ENCODE results near the gene BRSK2.
A peak's percentile ranks its signal among the peaks of the same experiment; 100 is the strongest.

Gene BRSK2

DNA sequence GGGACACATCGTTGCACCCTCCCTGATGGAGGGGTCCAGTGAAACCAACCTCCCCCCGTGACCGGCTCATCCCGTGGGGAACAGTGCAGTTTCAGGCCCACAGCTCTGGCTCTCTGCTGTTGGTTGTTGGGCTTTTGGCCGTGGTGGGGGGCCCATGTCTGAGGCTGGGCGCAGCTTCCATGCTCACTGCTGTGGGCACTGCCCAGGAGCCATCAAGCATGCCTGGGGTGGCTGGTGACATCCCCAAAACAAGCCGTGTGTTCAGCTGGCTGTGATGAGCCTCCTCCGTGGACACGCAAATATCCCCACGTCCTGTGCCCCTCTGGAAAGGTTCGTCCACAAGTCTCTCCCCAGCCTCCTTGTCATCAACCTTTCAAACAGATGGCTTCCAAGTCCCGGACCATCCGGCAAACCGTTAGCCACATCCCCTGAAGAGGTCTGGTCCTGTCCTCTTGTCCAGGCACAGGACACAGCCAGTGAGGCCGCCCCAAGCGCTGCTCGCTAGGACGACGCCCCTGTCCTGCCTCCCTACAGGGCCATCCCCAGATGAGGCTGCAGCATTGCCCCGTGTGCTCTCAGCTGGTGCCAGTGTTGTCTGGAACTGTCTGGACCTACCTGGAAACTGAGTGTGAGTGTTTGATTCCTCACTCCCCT, 29.4 kb upstream of the BRSK2 start:
- POLR2A ChIA-PET: interaction anchor here (0.6 kb wide), 1 partner anchor 378 kb away, joined by 7 read pairs; no protein-coding TSS in a partner anchor
- TF ChIP-seq SP2 (tag by site-specific recombination; IDR thresholded peaks at IDR 0.05) (no peak), ZNF660 (tag by site-specific recombination; IDR thresholded peaks at IDR 0.05) (no peak), ZNF791 (tag by site-specific recombination; IDR thresholded peaks at IDR 0.05) (no peak)

DNA sequence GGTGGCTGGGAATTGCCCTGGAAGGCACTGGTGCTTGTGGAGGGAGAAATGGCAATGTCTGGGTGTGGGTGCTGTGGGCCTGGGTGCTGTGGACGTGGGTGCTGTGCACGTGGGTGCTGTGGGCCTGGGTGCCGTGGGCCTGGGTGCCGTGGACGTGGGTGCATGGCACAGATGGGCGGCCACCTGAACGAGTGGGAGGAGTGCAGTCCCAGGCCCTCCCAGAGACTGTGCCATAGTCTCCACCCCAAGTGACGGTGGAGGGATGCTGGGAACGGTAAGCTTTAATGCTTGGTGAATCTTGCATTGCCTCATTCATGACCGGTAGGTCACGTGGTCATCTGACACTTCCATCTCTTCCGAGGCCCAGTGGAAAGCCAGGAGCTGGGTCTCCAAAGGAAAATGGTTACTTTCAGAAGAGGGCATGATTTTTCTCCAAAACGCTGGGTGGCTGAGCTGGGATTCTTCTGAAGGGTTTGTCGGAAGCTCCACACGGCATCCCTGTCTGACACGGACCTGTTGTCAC, 28.8 kb upstream of the BRSK2 start:
- H3K4me1 ChIP-seq (ENCODE audit: control insufficient read depth, insufficient read depth, low read length): no peaks in the 10 kb centered on the region
- CTCF ChIA-PET: no interaction called here
- H3K9me3 ChIP-seq (ENCODE audit: control insufficient read depth, insufficient read depth, low read depth, low read length): no peaks in the 10 kb centered on the region
- no peak overlapping the region for H3K4me3 ChIP-seq (ENCODE audit: low read depth, low read length)
- no peak overlapping the region for H3K27ac ChIP-seq (ENCODE audit: extremely low read depth, low read depth, low read length)
- TF ChIP-seq ZNF777 (tag by site-specific recombination; IDR thresholded peaks at IDR 0.05; ENCODE audit: borderline replicate concordance) (no peak), ZNF37A (tag by site-specific recombination; IDR thresholded peaks at IDR 0.05) (no peak), ZNF785 (tag by site-specific recombination; IDR thresholded peaks at IDR 0.05) (no peak), ZNF391 (tag by site-specific recombination; IDR thresholded peaks at IDR 0.05; ENCODE audit: borderline replicate concordance, low read depth) (no peak), ZNF626 (tag by site-specific recombination; IDR thresholded peaks at IDR 0.05) (no peak), ZFHX2 (tag by site-specific recombination; conservative IDR thresholded peaks at IDR 0.05) (peak; percentile 25; the same call in 1 of the 2 replicates)
- TF ChIP-seq, protein P1, sequence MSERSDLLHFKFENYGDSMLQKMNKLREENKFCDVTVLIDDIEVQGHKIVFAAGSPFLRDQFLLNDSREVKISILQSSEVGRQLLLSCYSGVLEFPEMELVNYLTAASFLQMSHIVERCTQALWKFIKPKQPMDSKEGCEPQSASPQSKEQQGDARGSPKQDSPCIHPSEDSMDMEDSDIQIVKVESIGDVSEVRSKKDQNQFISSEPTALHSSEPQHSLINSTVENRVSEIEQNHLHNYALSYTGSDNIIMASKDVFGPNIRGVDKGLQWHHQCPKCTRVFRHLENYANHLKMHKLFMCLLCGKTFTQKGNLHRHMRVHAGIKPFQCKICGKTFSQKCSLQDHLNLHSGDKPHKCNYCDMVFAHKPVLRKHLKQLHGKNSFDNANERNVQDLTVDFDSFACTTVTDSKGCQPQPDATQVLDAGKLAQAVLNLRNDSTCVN (tag by site-specific recombination; optimal IDR thresholded peaks at IDR 0.05): no peak
- no peaks in the 10 kb centered on the region for H3K36me3 ChIP-seq (ENCODE audit: control insufficient read depth in 2 of 2, insufficient read depth in 1 of 2, low read length in 2 of 2)
- POLR2A ChIA-PET: interaction anchor here (0.6 kb wide), 1 partner anchor 378 kb away, joined by 7 read pairs; no protein-coding TSS in a partner anchor

More for the DNA sequence above, 29.4 kb upstream of the BRSK2 start:
- H3K4me1 ChIP-seq (ENCODE audit: control insufficient read depth, insufficient read depth, low read length): no peaks in the 10 kb centered on the region
- CTCF ChIA-PET: no interaction called here
- no peak overlapping the region for H3K4me3 ChIP-seq (ENCODE audit: low read depth, low read length)
- no peak overlapping the region for H3K27ac ChIP-seq (ENCODE audit: extremely low read depth, low read depth, low read length)
- H3K36me3 ChIP-seq (ENCODE audit: control insufficient read depth in 2 of 2, insufficient read depth in 1 of 2, low read length in 2 of 2): no peaks in the 10 kb centered on the region
- no peaks in the 10 kb centered on the region for H3K9me3 ChIP-seq (ENCODE audit: control insufficient read depth, insufficient read depth, low read depth, low read length)

DNA sequence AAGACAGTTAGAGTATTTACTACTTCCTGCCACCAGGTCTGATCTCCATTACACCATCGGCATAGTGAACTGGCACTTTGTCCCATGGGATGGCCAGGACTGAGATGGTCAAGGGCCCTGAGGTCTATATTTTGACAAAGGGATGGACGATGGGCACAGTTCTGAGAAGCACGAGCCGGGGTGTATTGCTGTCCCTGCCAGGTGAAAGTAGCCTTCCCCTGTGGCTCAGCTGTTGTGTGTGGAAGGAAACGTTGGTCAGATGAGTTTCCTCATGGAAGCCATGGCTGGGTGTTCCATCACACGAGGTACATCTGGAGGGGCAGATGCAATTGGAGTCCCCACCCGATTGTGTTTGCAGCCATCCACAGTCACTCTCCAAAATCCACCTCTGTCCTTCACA, 27.9 kb upstream of the BRSK2 start:
- H3K27ac ChIP-seq (ENCODE audit: extremely low read depth, low read depth, low read length): no peak overlapping the region
- H3K4me3 ChIP-seq (ENCODE audit: low read depth, low read length): no peak overlapping the region
- ChIA-PET POLR2A (no interaction called here), CTCF (no interaction called here)
- H3K36me3 ChIP-seq (ENCODE audit: control insufficient read depth in 2 of 2, insufficient read depth in 1 of 2, low read length in 2 of 2): no peaks in the 10 kb centered on the region
- no peaks in the 10 kb centered on the region for H3K4me1 ChIP-seq (ENCODE audit: control insufficient read depth, insufficient read depth, low read length)
- peak; percentile 96 for TF ChIP-seq ZNF157 (tag by site-specific recombination; IDR thresholded peaks at IDR 0.05)
- no peak for TF ChIP-seq ZBTB48 (tag by site-specific recombination; IDR thresholded peaks at IDR 0.05)
- no peaks in the 10 kb centered on the region for H3K9me3 ChIP-seq (ENCODE audit: control insufficient read depth, insufficient read depth, low read depth, low read length)

DNA sequence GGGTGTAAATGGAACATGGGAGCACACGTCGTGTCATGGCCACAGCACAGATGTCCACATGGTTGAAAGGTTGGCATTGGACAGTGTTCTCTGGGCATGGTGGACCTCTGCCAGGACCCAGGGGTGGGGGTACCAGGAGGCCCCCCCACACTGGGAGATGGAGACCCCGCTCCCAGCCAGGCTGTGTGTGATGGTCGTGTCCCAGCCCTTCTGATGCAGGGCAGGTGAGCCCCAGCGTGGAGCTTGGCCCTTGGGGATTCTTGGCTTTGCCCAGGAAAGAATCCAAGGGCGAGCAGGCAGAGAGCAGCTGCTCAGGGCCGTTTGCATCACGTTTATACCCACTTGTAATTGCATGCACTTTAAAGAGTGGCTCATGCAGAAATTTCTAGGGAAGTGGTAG, 22.0 kb upstream of the BRSK2 start:
- ChIA-PET POLR2A (no interaction called here), CTCF (interaction anchor here (0.6 to 1.0 kb wide), 2 partner anchors 25 to 46 kb away, joined by 3 read pairs; no protein-coding TSS in a partner anchor)
- Histone ChIP-seq H3K4me1 (ENCODE audit: control insufficient read depth, insufficient read depth, low read length) (no peaks in the 10 kb centered on the region), H3K9me3 (ENCODE audit: control insufficient read depth, insufficient read depth, low read depth, low read length) (no peaks in the 10 kb centered on the region), H3K4me3 (ENCODE audit: low read depth, low read length) (no peak overlapping the region), H3K36me3 (ENCODE audit: control insufficient read depth in 2 of 2, insufficient read depth in 1 of 2, low read length in 2 of 2) (no peaks in the 10 kb centered on the region), H3K27ac (ENCODE audit: extremely low read depth, low read depth, low read length) (no peak overlapping the region)
- TF ChIP-seq GLI2 (tag by site-specific recombination; IDR thresholded peaks at IDR 0.05; ENCODE audit: borderline replicate concordance, low read depth) (no peak), GFI1B (tag by site-specific recombination; IDR thresholded peaks at IDR 0.05) (no peak), GLIS2 (tag by site-specific recombination; IDR thresholded peaks at IDR 0.05) (no peak), REPIN1 (tag by site-specific recombination; IDR thresholded peaks at IDR 0.05; ENCODE audit: low read depth) (no peak), KLF10 (tag by site-specific recombination; IDR thresholded peaks at IDR 0.05) (no peak), KLF7 (tag by site-specific recombination; IDR thresholded peaks at IDR 0.05; ENCODE audit: borderline replicate concordance) (no peak), ZIC2 (tag by site-specific recombination; IDR thresholded peaks at IDR 0.05) (no peak)
- TF ChIP-seq, protein P2, sequence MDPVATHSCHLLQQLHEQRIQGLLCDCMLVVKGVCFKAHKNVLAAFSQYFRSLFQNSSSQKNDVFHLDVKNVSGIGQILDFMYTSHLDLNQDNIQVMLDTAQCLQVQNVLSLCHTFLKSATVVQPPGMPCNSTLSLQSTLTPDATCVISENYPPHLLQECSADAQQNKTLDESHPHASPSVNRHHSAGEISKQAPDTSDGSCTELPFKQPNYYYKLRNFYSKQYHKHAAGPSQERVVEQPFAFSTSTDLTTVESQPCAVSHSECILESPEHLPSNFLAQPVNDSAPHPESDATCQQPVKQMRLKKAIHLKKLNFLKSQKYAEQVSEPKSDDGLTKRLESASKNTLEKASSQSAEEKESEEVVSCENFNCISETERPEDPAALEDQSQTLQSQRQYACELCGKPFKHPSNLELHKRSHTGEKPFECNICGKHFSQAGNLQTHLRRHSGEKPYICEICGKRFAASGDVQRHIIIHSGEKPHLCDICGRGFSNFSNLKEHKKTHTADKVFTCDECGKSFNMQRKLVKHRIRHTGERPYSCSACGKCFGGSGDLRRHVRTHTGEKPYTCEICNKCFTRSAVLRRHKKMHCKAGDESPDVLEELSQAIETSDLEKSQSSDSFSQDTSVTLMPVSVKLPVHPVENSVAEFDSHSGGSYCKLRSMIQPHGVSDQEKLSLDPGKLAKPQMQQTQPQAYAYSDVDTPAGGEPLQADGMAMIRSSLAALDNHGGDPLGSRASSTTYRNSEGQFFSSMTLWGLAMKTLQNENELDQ (tag by site-specific recombination; IDR thresholded peaks at IDR 0.05; ENCODE audit: low read depth): no peak
- TF ChIP-seq, protein P3, sequence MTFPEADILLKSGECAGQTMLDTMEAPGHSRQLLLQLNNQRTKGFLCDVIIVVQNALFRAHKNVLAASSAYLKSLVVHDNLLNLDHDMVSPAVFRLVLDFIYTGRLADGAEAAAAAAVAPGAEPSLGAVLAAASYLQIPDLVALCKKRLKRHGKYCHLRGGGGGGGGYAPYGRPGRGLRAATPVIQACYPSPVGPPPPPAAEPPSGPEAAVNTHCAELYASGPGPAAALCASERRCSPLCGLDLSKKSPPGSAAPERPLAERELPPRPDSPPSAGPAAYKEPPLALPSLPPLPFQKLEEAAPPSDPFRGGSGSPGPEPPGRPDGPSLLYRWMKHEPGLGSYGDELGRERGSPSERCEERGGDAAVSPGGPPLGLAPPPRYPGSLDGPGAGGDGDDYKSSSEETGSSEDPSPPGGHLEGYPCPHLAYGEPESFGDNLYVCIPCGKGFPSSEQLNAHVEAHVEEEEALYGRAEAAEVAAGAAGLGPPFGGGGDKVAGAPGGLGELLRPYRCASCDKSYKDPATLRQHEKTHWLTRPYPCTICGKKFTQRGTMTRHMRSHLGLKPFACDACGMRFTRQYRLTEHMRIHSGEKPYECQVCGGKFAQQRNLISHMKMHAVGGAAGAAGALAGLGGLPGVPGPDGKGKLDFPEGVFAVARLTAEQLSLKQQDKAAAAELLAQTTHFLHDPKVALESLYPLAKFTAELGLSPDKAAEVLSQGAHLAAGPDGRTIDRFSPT (tag by site-specific recombination; IDR thresholded peaks at IDR 0.05): no peak
- TF ChIP-seq, protein P4, sequence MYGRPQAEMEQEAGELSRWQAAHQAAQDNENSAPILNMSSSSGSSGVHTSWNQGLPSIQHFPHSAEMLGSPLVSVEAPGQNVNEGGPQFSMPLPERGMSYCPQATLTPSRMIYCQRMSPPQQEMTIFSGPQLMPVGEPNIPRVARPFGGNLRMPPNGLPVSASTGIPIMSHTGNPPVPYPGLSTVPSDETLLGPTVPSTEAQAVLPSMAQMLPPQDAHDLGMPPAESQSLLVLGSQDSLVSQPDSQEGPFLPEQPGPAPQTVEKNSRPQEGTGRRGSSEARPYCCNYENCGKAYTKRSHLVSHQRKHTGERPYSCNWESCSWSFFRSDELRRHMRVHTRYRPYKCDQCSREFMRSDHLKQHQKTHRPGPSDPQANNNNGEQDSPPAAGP (tag by site-specific recombination; IDR thresholded peaks at IDR 0.05): no peak

Data from HEK293 (cell line).